GM18499 (cell line): Measurements from ENCODE around the gene PLEK.
"Not testable (repeated sequence)": the region's sequence is repeated elsewhere in the genome, so short reads cannot be mapped to it uniquely, and the experiment has no call there.

Experiments used
- ATAC-seq: cut with Tn5 transposase; IDR thresholded peaks from one replicate; pipeline ENCODE4 v1.9.1; 2021; ENCODE audit warnings: moderate number of reproducible peaks; ENCODE audit not compliant: insufficient read depth, unreplicated experiment

Gene PLEK

DNA sequence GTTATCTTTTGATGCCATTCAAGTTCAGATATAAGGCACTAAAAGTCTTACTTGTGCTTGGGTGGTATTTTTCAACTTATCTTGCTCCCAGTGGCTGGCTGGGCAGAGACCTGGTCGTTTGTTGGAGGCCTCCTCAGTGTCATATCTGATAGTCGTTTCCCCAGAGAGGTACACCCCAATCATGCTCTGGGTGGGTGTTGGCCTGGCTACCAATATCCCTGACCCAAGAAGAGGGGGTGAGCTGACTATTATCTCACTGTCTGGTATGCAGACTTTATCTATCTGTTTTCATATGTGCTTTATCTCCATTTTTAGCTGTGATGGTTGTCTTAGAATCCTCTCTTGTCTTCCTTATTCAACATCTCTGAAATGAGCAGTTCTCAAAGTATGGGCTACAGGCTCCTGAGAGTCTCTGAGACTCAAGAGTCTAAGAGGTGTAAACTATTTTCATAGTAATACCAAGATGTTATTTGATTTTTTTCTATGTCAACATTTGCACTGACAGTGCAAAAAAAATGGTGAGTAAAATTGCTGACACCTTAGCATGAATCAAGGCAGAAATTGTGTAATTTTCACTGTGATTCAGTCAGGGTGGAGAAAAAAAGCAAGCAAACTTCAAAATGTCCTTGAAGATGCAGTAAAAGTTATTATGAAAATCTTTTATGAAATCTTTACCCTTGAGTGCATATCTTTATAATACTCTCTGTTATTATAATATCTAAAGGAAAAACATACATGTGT is 12.3 kb upstream of the PLEK start:
- ATAC-seq, result no peak

DNA sequence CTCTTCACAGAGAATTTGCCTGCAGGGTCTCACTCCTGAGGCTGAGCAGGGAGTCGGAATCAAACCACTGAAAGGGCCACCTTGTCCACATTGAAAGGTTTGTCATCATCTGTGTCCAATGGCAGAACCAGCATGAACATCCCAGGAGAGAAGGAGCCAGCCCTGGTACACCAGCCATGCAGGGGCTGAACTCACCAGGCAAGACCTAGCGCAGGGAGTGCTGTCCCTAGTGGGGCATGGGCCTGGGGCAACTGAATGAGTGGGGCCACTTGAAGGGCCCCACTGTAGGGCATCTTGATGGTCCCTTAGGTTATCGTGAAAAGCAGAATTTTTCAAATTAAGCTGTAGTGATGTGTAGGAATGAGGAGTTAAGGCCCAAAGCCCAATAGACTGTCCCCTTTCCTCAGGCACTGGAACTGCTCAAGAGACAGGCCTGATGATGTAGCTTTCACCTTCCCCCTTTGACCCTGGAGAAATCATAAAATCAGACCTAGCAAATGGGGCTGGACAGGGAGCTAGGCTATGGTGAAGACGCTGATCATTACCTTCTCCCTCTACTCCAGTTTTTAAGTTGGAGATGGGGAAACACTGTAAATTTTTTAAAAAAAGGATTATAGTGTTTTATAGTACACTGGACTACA is 8.4 kb upstream of the PLEK start:
- ATAC-seq, result no peak

DNA sequence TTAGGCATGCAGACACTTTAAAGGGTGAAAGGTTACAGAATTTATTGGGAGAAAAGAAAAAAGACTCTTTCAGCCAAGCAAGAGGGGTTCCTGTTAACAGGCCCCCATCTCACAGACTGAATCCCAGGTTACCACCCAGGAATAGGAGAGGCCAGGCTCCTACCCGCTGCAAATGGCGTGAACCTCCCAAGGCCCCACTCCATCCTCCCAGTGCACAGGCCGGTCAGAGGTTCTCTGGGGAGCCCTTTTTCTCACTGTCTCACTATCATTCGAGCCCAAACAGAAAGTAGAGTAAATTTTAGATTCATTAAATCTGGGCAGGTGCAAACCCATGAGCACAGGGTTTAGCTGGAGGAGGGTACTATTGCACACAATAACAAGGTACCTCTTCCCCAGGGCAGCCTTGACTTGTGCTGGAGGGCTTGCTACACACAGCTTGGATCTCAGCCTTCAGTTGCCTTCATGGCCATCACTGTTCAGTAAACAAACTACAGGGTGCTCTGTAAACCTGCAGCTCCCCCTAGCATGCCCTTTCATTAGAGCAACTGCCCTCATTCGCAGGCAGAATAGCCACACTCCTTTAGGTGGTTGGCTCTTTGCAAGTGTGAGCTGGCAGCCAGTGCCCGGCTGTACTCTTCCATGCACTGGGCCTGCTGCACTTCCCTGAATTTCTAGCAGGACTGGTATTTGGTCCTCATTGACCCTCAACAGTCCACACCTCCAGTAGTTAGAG is 7.3 kb upstream of the PLEK start:
- ATAC-seq, result no peak

DNA sequence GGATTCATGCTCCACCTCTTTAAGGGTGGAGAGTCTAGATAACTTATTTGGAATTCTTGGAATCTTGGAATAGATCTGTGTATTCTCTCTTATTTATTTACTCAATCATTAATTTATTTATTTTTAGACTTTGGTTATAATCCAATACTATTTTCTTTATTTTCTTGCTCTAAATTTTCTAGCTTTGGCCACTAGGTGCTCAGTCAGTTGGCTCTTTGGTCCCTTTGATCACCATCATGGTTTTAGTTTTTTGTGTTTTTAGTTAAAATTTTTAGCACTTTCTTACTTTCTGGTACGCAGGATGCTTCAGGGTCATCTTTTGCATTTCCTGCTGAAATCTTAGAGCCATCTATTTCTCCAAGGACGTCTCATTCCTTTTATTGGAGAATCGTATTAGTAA is 5.2 kb upstream of the PLEK start:
- ATAC-seq, result no peak

DNA sequence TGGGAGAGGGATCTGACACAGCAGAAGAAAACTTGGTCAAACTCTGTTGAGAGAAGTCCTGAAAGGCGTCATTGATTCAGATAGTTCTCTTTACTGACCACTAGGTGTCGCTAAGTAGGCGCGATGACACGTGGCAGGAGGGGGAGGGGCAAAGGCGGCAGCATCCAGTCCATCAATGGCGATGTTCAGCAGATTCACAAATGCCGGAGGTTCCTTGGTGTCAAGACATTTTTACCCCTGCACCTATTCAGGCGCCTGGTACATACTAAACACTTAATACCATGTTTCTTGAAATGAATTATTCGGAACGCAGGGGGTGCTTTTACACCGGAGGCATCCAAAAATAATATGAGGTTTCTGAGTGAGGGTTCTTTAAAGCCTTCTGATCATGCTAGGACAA is 3.0 kb upstream of the PLEK start:
- ATAC-seq, result no peak

DNA sequence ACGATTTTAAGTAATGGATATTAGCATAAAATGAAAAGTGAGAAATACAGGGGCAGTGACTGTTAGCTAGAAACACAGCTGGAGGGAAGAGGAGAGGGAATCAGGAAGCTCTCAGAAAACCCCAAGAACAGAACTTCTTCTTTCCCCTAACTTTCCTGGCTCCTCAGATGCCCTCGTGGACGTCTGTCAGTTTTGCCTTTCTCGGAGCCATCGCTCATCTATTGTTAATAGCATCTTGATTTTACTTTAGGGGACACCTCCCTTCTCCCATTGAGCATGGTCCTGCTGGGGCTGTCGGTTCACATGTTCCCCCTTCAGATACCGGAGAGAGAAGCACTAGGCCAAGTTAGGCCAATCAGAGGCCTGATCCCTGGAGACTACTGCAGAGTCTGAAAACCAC is 2.3 kb upstream of the PLEK start:
- no peak for ATAC-seq

DNA sequence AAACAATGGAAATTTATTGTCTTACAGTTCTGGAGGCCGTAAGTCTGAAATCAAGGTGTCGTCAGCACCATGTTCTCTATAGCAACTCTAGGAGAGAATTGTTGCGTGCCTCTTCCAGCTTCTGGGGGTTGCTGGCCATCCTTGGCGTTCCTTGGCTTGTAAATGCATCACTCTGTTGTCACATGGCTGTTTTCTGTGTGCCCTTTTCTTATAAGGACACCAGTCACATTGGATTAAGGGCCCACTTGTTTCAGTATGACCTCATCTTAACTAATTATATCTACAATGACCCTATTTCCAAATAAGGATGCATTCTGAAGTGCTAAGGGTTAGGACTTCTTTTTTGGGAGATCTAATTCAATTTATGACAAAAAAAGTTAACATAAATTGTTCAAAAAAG is 1.4 kb upstream of the PLEK start:
- no peak for ATAC-seq

DNA sequence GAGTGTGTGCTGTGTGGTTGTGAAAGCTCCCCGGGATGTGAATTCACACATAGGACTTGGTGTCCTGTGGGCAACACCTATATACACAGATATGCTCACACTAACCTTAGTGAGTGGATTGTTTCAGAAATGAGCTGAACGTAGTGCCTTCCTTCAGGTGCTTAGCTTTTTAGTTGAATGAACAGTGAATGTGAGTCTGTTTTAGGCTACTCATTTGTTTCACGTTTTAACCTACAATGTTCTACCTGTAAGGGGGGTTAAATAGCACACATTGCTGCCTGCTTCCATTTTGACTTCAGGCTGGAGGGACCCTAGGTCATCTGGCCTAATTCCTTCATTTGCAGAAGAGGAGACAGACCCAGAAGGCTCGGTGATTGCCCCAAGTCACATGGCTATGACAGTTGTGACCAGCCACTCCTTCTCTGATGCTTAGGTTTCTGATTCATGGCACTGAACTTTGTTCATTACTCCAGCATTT is 1.0 kb downstream of the PLEK start:
- ATAC-seq, result no peak

DNA sequence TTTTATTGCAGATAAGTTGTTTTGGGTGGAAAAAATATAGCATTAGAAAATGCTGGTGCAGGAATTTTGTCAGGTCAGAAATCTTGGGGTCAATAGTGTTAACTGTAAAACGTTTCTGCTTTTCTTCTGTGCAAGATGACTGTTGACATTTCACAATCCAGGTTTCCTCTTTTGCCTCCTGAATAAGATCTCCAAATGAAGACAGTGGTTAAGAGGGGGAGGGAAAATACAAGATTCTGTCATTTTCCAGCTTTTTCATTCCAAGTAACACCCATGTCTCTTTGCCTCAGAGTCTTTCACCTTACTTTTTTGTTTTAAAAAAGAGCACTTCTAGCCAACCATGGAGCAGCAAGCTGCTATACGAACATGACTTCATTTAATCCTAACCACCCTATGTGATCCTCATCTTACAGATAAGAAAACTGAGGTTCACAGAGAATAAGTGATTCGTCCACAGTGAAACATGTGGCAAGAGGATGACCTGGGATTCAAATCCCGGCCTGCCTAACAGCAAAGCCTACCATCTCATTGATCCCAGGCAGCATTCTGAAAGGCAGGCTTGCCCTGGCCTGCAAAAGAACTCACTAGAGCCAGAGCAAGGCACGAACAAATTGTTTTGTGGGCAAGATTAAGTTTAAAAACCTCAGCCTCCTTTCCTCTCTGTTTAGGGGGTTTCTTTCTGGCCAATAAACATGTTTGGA is 3.0 kb downstream of the PLEK start:
- ATAC-seq, result no peak

DNA sequence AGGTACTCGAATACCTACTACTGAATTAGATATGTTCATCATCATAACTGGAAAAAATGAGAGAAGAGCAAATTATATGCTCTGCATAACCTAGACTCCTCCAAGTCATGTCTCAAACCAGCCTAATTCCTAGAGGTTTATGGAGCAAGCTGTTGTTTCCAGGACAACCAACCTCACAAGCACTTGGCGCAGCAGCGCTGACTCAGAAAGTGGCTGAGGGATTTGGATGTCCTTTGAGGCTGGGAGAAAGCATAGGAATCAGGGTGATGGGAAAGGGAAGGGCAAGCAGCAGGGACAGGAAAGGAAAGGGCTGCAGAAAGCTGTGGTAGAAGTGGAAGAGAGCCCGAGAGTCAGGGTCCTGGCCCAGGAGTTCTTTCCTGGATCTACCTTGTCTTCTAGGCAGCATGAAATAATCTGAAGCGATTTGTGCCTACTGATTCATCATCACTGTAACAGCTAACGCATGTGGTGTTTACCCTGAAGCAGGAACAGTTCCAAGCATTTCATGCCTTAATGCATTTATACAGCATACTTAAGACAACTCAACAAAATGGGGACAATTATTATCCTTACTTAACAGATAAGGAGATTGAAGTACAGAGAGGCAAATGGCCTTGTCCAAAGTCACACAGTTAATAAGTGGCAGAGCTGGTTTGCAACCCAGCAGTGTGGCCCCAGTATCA is 3.7 kb downstream of the PLEK start:
- ATAC-seq, result no peak

DNA sequence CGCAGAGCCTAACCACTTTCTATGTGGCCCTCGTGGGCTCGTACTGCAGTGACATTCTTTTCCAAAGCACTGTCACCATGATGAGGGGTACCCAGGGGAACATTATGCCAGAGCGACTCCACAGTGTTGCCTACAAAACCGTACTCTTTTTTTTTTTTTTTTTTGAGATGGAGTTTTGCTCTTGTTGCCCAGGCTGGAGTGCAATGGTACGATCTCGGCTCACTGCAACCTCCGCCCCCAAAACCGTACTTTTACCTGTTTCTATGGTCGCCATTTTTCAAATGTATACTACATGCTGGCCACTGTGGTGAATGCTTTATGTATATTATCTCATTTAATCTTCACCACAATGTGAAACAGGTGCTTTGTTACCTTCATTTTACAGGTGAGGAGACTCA is 4.3 kb downstream of the PLEK start:
- ATAC-seq, result no peak

DNA sequence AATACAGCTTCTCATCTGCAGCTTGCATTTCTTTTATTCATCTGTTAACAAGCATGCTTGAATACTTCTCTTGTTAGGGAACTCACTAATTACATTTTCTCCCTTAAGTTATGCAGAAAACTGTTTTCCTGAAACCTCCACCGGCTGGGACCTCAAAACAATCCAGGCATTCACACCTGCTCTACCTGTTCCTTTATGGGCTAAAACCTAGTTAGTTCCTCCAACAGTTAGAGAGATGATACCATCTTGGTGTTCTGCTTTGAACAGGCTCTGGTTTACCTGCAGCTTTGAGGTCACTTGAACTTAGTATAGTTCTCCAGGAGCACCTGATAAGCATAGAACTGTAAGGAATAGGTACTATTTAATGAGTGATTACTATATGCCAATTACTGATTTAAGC is 6.1 kb downstream of the PLEK start:
- ATAC-seq, result no peak

DNA sequence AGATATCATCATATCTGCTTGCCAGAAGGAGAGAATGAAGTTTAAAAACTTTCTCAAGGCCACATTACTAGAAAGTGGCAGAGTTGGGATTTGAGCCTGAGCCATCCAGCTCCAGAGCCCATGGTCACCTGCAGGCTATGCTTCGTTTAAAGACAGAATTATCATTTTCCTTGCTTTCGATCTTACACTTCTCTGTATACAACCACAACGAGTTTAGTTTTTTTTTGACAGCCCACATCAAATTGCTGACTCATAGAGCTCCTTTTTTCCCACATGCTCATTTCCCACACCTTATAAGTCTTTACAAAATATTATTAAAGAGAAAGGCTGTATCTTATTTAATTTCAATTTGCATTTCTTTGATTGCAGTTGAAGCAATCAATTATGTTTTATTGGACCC is 6.5 kb downstream of the PLEK start:
- no peak for ATAC-seq

DNA sequence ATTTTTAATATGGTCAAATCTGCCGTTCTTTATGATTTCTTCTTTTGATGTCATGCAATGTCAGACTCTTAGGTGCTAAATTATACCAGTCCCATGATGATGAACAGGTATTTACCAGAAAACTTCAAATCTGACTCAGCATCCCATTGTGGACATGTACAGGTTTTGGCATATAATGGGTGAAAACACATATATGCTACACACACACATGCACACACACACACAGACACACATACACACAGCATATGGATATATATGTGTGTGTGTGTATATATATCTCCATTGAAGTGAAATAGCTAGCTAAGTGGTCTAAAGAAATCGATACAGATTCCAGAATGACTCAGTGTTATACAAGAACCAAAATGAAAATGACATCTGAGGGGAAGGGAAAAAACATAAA is 7.4 kb downstream of the PLEK start:
- ATAC-seq, result no peak

DNA sequence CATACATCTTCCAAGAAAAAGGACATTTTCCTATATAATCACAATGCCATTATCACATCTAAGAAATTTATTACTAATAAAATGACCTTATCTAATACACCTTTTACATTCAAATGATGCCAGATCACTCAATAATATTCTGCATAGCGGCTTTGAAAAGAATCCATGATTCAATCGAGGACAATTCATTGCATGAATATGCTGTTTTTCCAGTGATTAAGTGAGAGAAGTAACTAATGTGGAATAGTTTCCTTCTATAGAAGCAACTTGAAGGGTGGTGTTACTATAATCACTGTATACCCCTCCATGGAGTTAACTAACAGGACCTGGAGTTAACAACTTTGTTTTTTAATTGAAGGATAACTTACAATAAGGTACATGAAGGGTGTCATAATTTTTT is 9.1 kb downstream of the PLEK start:
- ATAC-seq, result no peak

DNA sequence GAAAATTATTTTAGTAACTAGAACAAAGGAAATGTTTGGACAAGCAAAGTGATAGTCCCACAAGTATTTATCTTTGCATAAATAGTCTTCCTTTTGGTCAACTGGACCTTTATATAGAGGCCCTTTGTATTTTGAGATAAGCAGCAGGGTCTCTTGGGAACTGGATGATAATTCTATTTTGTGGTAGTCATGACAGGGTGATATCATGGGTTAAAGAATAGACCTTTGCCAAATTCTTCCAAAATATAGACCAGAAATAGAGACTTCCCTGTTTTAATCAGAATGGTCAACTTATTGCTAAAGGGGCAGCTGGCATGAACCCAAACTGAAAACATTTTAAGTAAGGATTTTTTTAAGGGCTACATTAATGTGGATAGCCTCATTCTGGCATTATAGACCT is 10.5 kb downstream of the PLEK start:
- ATAC-seq, result no peak

DNA sequence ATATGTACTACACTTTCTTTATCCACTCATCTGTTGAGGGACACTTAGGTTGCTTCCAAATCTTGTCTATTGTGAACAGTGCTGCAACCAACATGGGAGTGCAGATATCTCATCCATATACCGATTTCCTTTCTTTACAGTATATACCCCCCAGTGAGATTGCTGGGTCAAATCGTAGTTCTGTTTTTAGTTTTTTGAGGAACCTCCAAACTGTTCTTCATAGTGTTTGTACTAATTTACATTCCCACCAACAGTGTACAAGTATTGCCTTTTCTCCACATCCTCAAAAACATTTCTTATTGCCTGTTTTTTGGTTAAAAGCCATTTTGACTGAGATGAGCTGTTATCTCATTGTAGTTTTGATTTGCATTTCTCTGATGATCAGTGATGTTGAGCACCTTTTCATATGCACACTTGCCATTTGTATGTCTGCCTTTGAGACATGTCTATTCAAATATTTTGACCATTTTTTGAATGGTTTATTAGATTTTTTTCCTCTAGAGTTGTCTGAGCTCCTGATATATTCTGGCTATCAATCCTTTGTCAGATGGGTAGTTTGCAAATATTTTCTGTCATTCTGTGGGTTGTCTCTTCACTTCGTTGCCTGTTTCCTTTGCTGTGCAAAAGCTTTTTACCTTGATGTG is 12.2 kb downstream of the PLEK start:
- ATAC-seq, result no peak

DNA sequence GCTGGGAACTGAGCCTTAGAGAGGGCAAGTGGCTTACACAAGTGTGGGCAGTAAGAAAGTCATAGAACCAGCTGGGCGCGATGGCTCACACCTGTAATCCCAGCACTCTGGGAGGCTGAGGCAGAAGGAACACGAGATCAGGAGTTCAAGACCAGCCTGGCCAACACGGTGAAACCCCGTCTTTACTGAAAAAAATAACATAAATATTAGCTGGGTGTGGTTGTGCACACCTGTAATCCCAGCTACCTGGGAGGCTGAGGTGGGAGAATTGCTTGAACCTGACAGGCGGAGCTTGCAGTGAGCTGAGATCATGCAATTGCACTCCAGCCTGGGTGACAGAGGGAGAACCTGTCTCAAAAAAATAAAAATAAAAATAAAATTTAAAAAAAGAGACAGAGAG is 13.7 kb downstream of the PLEK start:
- not testable (repeated sequence) for ATAC-seq

DNA sequence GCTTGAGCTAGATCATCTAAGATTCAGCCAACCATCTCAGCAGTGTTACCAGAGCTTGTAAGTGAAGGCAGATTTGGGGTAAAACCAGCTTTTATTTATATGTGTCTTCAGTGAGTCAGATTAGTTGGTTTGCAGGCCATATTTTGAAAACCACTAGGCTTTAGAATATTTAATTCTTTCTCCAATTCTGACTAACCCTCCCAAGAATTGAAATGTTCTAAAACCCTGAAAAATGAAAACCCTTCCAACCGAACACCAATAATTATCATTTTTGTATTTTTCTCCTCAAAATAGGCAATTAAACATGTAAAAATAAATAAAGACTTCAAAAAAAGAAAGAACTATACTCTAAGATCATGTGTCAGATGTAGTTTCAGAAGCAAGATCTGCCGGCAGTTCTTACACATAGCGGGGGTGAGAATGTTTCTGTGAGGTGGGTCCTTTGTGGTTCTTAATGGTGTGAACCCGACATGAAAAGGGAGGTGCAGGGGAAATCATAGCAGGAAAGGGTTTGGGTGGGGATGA is 14.2 kb downstream of the PLEK start:
- no peak for ATAC-seq

DNA sequence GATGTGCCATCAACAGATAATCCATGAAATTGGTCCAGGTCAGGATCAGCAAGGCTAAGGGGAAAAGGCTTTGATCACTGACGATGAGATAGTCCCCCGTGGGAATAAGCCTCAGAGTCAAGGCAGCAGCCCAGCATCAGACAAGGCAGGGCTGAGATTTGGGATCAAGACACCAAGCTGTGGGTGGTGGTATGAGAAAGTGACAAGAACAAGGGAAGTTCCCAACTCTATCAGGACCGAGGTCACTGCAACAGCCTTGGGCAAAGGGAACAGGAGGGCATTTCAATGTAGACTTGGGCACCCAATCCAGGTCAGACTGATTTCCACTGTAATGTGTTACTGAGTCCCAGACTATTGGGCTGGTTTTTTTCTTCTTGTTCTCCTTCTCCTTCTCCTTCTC is 18.7 kb downstream of the PLEK start:
- ATAC-seq, result no peak
